ENCODE results near the gene TMEM19. TPM values are rescaled to one million over a fixed set of nuclear protein-coding genes. Genes with fewer than 3 reads are reported as not detected.

TMEM19 gene
- total RNA-seq, 4 donors from 2014 or later, result 9.6 to 24.2 (median 16.6) TPM

- H3K4me3 ChIP-seq, result no peak overlapping the region
- WGBS, result 89% methylated on average over 7 of the region's 7 CpGs
Observed at GRCh38 chr12:71710276-71711125, 24.6 kb downstream of the TMEM19 start.

GRCh38 chr12:71718611-71719010, 32.7 kb downstream of the TMEM19 start:
- Histone ChIP-seq H3K27me3 (no peaks in the 10 kb centered on the region), H3K36me3 (no peaks in the 10 kb centered on the region), H3K9me3 (peaks cover 0 to 15% (median 5%) of the 10 kb centered on the region in 4 donors), H3K4me3 (no peak overlapping the region), H3K27ac (replicated peaks in 1 of 4) (no peak overlapping the region), H3K4me1 (no peaks in the 10 kb centered on the region)
- no peak for TF ChIP-seq POLR2A (IDR thresholded peaks at IDR 0.05; ENCODE audit: low read depth)
- TF ChIP-seq CTCF (IDR thresholded peaks at IDR 0.05), result no peak
- no peak for TF ChIP-seq POLR2AphosphoS5 (IDR thresholded peaks at IDR 0.05)
- no peak for TF ChIP-seq EP300 (IDR thresholded peaks at IDR 0.05)
- DNase-seq (ENCODE audit: extremely low spot score), result no peak
- intact Hi-C loops (cut with DNase I), result no loop called here

More at GRCh38 chr12:71710276-71711125, 24.6 kb downstream of the TMEM19 start:
- TF ChIP-seq CTCF (IDR thresholded peaks at IDR 0.05) (no peak), POLR2AphosphoS5 (IDR thresholded peaks at IDR 0.05) (no peak), EP300 (IDR thresholded peaks at IDR 0.05) (no peak), POLR2A (IDR thresholded peaks at IDR 0.05; ENCODE audit: low read depth) (no peak)
- no peaks in the 10 kb centered on the region for H3K4me1 ChIP-seq
- DNase-seq (ENCODE audit: extremely low spot score), result no peak
- H3K9me3 ChIP-seq, result peaks cover 0 to 20% (median 11%) of the 10 kb centered on the region in 4 donors
- peaks cover 0 to 9% (median 0%) of the 10 kb centered on the region in 4 donors for H3K36me3 ChIP-seq
- no peaks in the 10 kb centered on the region for H3K27me3 ChIP-seq
- intact Hi-C loops (cut with DNase I), result no loop called here
- H3K27ac ChIP-seq (replicated peaks in 1 of 4), result no peak overlapping the region

- 95% methylated on average over 5 of the region's 5 CpGs for WGBS
- peaks cover 0 to 12% (median 1%) of the 10 kb centered on the region in 4 donors for H3K9me3 ChIP-seq
- intact Hi-C loops (cut with DNase I), result no loop called here
- no peaks in the 10 kb centered on the region for H3K36me3 ChIP-seq
- TF ChIP-seq EP300 (IDR thresholded peaks at IDR 0.05) (no peak), POLR2AphosphoS5 (IDR thresholded peaks at IDR 0.05) (no peak), CTCF (IDR thresholded peaks at IDR 0.05) (no peak), POLR2A (IDR thresholded peaks at IDR 0.05; ENCODE audit: low read depth) (no peak)
- no peaks in the 10 kb centered on the region for H3K27me3 ChIP-seq
- DNase-seq (ENCODE audit: extremely low spot score), result no peak
- no peak overlapping the region for H3K27ac ChIP-seq (replicated peaks in 1 of 4)
- no peaks in the 10 kb centered on the region for H3K4me1 ChIP-seq
- no peak overlapping the region for H3K4me3 ChIP-seq
Observed at GRCh38 chr12:71719647-71720370, 33.9 kb downstream of the TMEM19 start.

- H3K9me3 ChIP-seq, result no peaks in the 10 kb centered on the region
- no peaks in the 10 kb centered on the region for H3K4me1 ChIP-seq
- WGBS, result 94% methylated on average over 4 of the region's 4 CpGs
- no peaks in the 10 kb centered on the region for H3K27me3 ChIP-seq
- intact Hi-C loops (cut with DNase I), result no loop called here
- no peaks in the 10 kb centered on the region for H3K36me3 ChIP-seq
- no peak overlapping the region for H3K4me3 ChIP-seq
- H3K27ac ChIP-seq (replicated peaks in 1 of 4), result no peak overlapping the region
- TF ChIP-seq POLR2A (IDR thresholded peaks at IDR 0.05; ENCODE audit: low read depth) (no peak), POLR2AphosphoS5 (IDR thresholded peaks at IDR 0.05) (no peak), CTCF (IDR thresholded peaks at IDR 0.05) (no peak), EP300 (IDR thresholded peaks at IDR 0.05) (no peak)
- DNase-seq (ENCODE audit: extremely low spot score), result peak; percentile 88
Observed at GRCh38 chr12:71721783-71722505, 36.1 kb downstream of the TMEM19 start.
